Progenitor cell of endocrine pancreas (in vitro differentiated cells): ENCODE measurements around the gene TGFB2. TPM values are rescaled to one million over a fixed set of nuclear protein-coding genes. Genes with fewer than 3 reads are reported as not detected.

Source experiments
- DNase-seq: peaks from one replicate; pipeline ENCODE4 v3.0.0; 2021; ENCODE audit warnings: low spot score; ENCODE audit not compliant: unreplicated experiment
- H3K27ac Mint-ChIP-seq: 2 replicates; pipeline ENCODE4 v1.8.0; 2021; ENCODE audit warnings: mild to moderate bottlenecking, moderate library complexity, mixed read lengths
- H3K27me3 Mint-ChIP-seq: 2 replicates; pipeline ENCODE4 v1.8.0; 2021; ENCODE audit warnings: mixed read lengths
- H3K36me3 Mint-ChIP-seq: 2 replicates; pipeline ENCODE4 v1.8.0; 2022; ENCODE audit warnings: mixed read lengths; ENCODE audit not compliant: insufficient read depth
- H3K4me1 Mint-ChIP-seq: 2 replicates; pipeline ENCODE4 v1.8.0; 2021; ENCODE audit warnings: low read depth, mixed read lengths
- H3K4me3 Mint-ChIP-seq: 2 replicates; pipeline ENCODE4 v1.8.0; 2021; ENCODE audit warnings: low read depth, mild to moderate bottlenecking, moderate library complexity, mixed read lengths
- H3K9me3 Mint-ChIP-seq: 2 replicates; pipeline ENCODE4 v1.8.0; 2021; ENCODE audit warnings: low read depth, mixed read lengths
- CTCF ChIP-seq: fragments of 200-600 bp; sonication (generic); IDR thresholded peaks from one replicate; pipeline ENCODE4 v1.5.0; 2021; ENCODE audit warnings: antibody characterized with exemption, mild to moderate bottlenecking; ENCODE audit not compliant: unreplicated experiment
- total RNA-seq: library from RNA; stranded (reverse); gene quantifications from 2 replicates; pipeline ENCODE4 v1.2.1, GENCODE V29; 2021

Gene TGFB2
- total RNA-seq, 1 donor from 2014 or later: 26.4 TPM

DNA sequence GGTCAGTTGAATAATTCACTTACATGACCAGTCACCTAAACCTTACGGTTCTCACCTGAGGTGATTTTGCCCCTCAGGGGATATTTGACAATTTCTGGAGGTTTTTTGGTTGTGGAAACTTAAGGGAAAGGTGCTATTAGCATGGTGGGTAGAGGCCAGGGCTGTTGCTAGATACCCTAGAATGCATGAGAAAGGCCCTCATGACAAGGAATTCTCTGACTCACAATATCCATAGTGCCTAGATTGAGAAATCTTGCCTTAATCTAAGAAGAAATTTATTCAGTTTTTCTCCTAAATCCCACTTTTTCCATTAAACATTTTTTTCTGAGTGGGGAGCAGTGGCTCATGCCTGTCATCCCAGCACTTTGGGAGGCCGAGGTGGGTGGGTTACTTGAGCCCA, 119.7 kb downstream of the TGFB2 start:
- H3K36me3 Mint-ChIP-seq: no peaks in the 10 kb centered on the region
- TF ChIP-seq CTCF: no peak
- H3K27me3 Mint-ChIP-seq: no peaks in the 10 kb centered on the region
- H3K9me3 Mint-ChIP-seq: no peaks in the 10 kb centered on the region
- H3K4me1 Mint-ChIP-seq: peaks cover under 1% of the 10 kb centered on the region
- DNase-seq: no peak
- no peak overlapping the region for H3K27ac Mint-ChIP-seq
- no peak overlapping the region for H3K4me3 Mint-ChIP-seq

DNA sequence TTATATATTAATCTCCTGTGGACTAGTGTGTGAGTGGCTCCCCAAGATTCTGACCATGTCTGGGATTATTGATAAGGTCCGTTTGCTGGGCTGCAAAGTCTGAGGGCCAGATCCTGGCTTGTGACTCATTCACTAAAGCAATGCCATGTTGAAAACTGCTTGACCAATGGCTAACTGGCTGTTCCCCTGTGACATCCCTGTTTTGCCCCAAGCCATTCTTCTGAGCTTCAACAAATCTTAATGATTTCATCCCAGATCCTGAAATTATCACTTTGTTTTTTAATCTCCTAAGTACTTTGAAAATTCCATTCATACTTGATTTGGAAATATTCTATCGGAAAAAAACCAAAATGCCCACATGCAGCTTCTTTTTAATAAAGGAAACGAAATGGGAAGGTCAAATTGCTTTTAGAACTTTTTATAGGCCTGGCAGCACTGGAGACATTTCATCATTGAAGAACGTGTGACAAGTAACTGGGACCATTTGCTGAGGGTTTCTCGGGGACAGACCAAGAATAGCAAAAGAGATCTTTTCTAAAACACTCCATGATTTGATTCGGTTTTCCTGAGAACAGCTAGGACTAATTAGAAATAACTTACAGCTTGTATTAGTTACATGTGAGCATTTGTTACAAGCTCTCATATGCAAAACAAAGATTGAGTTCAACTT, 121.3 kb downstream of the TGFB2 start:
- Mint-ChIP-seq H3K27me3 (no peaks in the 10 kb centered on the region), H3K27ac (no peak overlapping the region), H3K4me1 (no peaks in the 10 kb centered on the region), H3K9me3 (no peaks in the 10 kb centered on the region), H3K36me3 (no peaks in the 10 kb centered on the region), H3K4me3 (no peak overlapping the region)
- TF ChIP-seq CTCF: no peak
- DNase-seq: no peak

DNA sequence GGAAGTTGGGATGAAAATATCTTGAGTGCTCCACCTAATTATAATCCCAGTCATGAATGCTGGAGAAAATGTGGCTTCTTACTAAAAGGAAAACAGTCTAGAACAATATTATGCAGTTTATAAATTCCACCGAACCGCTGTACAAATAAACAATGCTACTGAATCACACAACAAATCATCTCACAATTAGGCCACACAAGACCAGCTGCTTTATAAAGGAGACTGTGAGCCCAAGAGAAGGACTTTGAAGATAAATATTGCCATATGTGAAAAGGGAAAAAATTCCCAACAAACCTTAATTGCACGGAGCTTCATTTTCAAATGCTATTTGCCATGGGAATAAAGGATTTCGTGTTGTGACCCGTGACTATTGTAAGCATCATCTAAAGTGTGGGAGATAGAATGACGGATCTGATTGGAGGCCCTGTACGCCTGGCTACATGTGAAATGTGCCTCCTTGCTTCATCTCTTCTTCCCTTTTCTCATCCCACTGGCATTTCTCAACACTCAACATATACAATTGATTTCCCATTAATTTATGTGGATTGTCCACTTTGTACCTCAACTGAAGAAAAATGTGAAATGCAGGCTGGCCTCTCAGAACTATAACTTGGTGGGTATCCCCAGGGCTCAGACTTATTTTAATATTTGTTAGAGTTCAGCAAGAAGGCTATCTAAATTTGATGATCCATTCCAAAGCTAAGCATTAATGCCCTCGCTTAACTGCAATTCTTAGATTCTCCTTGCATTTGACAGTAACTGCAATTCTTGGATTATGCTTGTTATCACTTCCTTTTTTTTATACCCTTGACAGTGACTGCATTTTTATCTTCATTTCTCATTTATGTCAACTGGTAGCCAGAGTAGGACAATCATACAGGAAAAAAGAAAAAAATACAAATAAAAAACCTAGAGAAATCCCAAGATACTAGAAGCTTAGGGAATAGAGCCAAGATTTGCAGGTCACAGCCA, 122.3 kb downstream of the TGFB2 start:
- H3K27me3 Mint-ChIP-seq: no peaks in the 10 kb centered on the region
- no peak for DNase-seq
- no peaks in the 10 kb centered on the region for H3K36me3 Mint-ChIP-seq
- H3K4me3 Mint-ChIP-seq: no peak overlapping the region
- TF ChIP-seq CTCF: no peak
- no peak overlapping the region for H3K27ac Mint-ChIP-seq
- no peaks in the 10 kb centered on the region for H3K4me1 Mint-ChIP-seq
- no peaks in the 10 kb centered on the region for H3K9me3 Mint-ChIP-seq

- no peaks in the 10 kb centered on the region for H3K27me3 Mint-ChIP-seq
- DNase-seq: no peak
- TF ChIP-seq CTCF: no peak
- no peaks in the 10 kb centered on the region for H3K4me1 Mint-ChIP-seq
- no peaks in the 10 kb centered on the region for H3K36me3 Mint-ChIP-seq
- H3K4me3 Mint-ChIP-seq: no peak overlapping the region
- no peaks in the 10 kb centered on the region for H3K9me3 Mint-ChIP-seq
- no peak overlapping the region for H3K27ac Mint-ChIP-seq
Measured at GRCh38 chr1:218468711-218469110, 123.6 kb downstream of the TGFB2 start.

- Mint-ChIP-seq H3K4me1 (peaks cover 1% of the 10 kb centered on the region), H3K27ac (no peak overlapping the region), H3K9me3 (no peaks in the 10 kb centered on the region), H3K36me3 (no peaks in the 10 kb centered on the region), H3K27me3 (no peaks in the 10 kb centered on the region), H3K4me3 (no peak overlapping the region)
- TF ChIP-seq CTCF: no peak
- DNase-seq: no peak
Measured at GRCh38 chr1:218472885-218473284, 127.7 kb downstream of the TGFB2 start.
